K562 (cell line): ENCODE measurements around the gene SDHAF3. TPM values are rescaled to one million over a fixed set of nuclear protein-coding genes. Genes with fewer than 3 reads are reported as not detected.

Source experiments
- BHLHE40 ChIP-seq: IDR thresholded peaks from 2 replicates; pipeline ENCODE4 v1.6.1; 2011; ENCODE audit warnings: low read length, improper control_type of control experiment
- CBFA2T2 ChIP-seq: fragments of 450-650 bp; conservative IDR thresholded peaks from 2 replicates; pipeline ENCODE4 v1.6.1; 2017; ENCODE audit warnings: mild to moderate bottlenecking
- ETS1 ChIP-seq: conservative IDR thresholded peaks from 2 replicates; pipeline ENCODE4 v1.6.1; 2011; ENCODE audit warnings: low read depth, mild to moderate bottlenecking, low read length; ENCODE audit not compliant: control insufficient read depth
- ETV1 ChIP-seq: fragments of 450-650 bp; conservative IDR thresholded peaks from 2 replicates; pipeline ENCODE4 v1.6.1; 2016; ENCODE audit warnings: missing genetic modification characterization, control low read depth, low read depth, missing compliant biosample characterization
- GTF2A2 ChIP-seq: IDR thresholded peaks from 2 replicates; pipeline ENCODE4 v1.6.1; 2016; ENCODE audit warnings: mild to moderate bottlenecking, missing genetic modification characterization, missing compliant biosample characterization
- HMG20A ChIP-seq: fragments of 450-650 bp; formaldehyde crosslinking; conservative IDR thresholded peaks from 2 replicates; pipeline ENCODE4 v1.4.0; 2020; ENCODE audit warnings: mild to moderate bottlenecking, mixed read lengths
- KLF6 ChIP-seq: fragments of 250-450 bp; sonication (Bioruptor Pico); IDR thresholded peaks from 2 replicates; pipeline ENCODE4 v1.4.0; 2020; ENCODE audit warnings: mild to moderate bottlenecking, moderate library complexity, borderline replicate concordance
- MCM3 ChIP-seq: fragments of 450-650 bp; IDR thresholded peaks from 2 replicates; pipeline ENCODE4 v1.6.1; 2016
- NUFIP1 ChIP-seq: fragments of 450-650 bp; IDR thresholded peaks from 2 replicates; pipeline ENCODE4 v1.6.1; 2018; ENCODE audit not compliant: partially characterized antibody
- PPARD ChIP-seq: fragments of 250-450 bp; sonication (Bioruptor Pico); IDR thresholded peaks from 2 replicates; pipeline ENCODE4 v1.8.0; 2022; ENCODE audit warnings: inconsistent platforms, mild to moderate bottlenecking, moderate library complexity
- RAD51 ChIP-seq: fragments of 450-650 bp; IDR thresholded peaks from 2 replicates; pipeline ENCODE4 v1.7.1; 2016; ENCODE audit warnings: low read depth, mild to moderate bottlenecking, borderline replicate concordance
- TCFL5 ChIP-seq: fragments of 250-450 bp; sonication (Bioruptor Pico); conservative IDR thresholded peaks from 2 replicates; pipeline ENCODE4 v1.6.1; 2021; ENCODE audit warnings: mild to moderate bottlenecking, moderate library complexity, matching md5 sums
- TEAD2 ChIP-seq: fragments of 450-650 bp; IDR thresholded peaks from 2 replicates; pipeline ENCODE4 v1.6.1; 2016; ENCODE audit warnings: missing genetic modification characterization, control low read depth, missing compliant biosample characterization
- YY1 ChIP-seq, 3 experiments: IDR thresholded peaks; 2 replicates each; pipeline ENCODE4 v1.6.1; 2011; ENCODE audit warnings: low read length in 2 of 3, mild to moderate bottlenecking in 2 of 3, moderate library complexity in 2 of 3, borderline replicate concordance in 1 of 3, control low read depth in 1 of 3, low read depth in 1 of 3; ENCODE audit not compliant: insufficient read depth in 3 of 3, insufficient replicate concordance in 2 of 3, control insufficient read depth in 1 of 3, insufficient read length in 1 of 3; ENCODE audit errors: extremely low read depth in 1 of 3
- ZKSCAN1 ChIP-seq: fragments of 150-350 bp; IDR thresholded peaks from 2 replicates; pipeline ENCODE4 v1.6.1; 2016; ENCODE audit warnings: low read depth, low read length
- ZNF23 ChIP-seq: fragments of 250-450 bp; sonication (Bioruptor Pico); IDR thresholded peaks from 2 replicates; pipeline ENCODE4 v1.4.0; 2020; ENCODE audit warnings: mild to moderate bottlenecking
- ZNF232 ChIP-seq: sonication (generic); formaldehyde crosslinking; IDR thresholded peaks from 2 replicates; pipeline ENCODE4 v1.8.0; 2022; ENCODE audit warnings: mild to moderate bottlenecking, missing genetic modification reagents
- ZNF263 ChIP-seq: sonication (generic); formaldehyde crosslinking; IDR thresholded peaks from 2 replicates; pipeline ENCODE4 v1.8.0; 2022; ENCODE audit warnings: mild to moderate bottlenecking, missing genetic modification reagents, borderline replicate concordance
- ZNF3 ChIP-seq: fragments of 250-450 bp; sonication (Bioruptor Pico); IDR thresholded peaks from 2 replicates; pipeline ENCODE4 v1.5.0; 2021; ENCODE audit warnings: mild to moderate bottlenecking, moderate library complexity
- polyA plus RNA-seq, 8 experiments: library from polyadenylated mRNA; depleted of rRNA in 4 of 8; stranded (reverse) in 5 of 8; unstranded in 3 of 8; fragments of >200 nt; fragmentation: Nextera tagmentation in 2 of 8; fragmentation: Illumina TruSeq in 1 of 8; extraction: Ambion mirVana in 2 of 8; extraction: Trizol in 1 of 8; gene quantifications; 2 replicates each; pipeline versions ENCODE4 v1.2.1 to v1.2.3, GENCODE V29; 2011 to 2014; ENCODE audit warnings: inconsistent platforms in 1 of 8, missing spikeins in 1 of 8
- total RNA-seq, 7 experiments: library from RNA; depleted of rRNA in 6 of 7; stranded (reverse); fragments of >200 nt in 6 of 7; fragmentation: Illumina TruSeq in 2 of 7; extraction: Trizol in 2 of 7; gene quantifications; 2 replicates each; pipeline versions ENCODE4 v1.2.1 to v1.2.3, GENCODE V29; 2011 to 2021; ENCODE audit warnings: low replicate concordance in 1 of 7
- TF ChIP-seq, protein P1 (sequence below), 2 experiments: fragments of 450-650 bp; conservative IDR thresholded peaks; 2 replicates each; pipeline ENCODE4 v1.6.1; 2017; ENCODE audit warnings: mild to moderate bottlenecking in 2 of 2, moderate library complexity in 2 of 2
- TF ChIP-seq, protein P2 (sequence below): sonication (generic); formaldehyde crosslinking; IDR thresholded peaks from 2 replicates; pipeline ENCODE4 v1.8.1; 2023; ENCODE audit warnings: mild to moderate bottlenecking, missing genetic modification reagents
- TF ChIP-seq, protein P3 (sequence below): sonication (generic); IDR thresholded peaks from 2 replicates; pipeline ENCODE4 v1.6.1; 2016

The SDHAF3 gene
- total and polyA plus RNA-seq, 9 of the 15 experiments (the other 6 are each of a cell fraction or from before 2014, with no cell fraction given) = 51.5 to 403 (median 145) TPM

GRCh38 chr7:97130417-97131139 lies 13.1 kb downstream of the SDHAF3 start (continued):
- TF ChIP-seq ETS1 (no peak), RAD51 (peak; percentile 84), HMG20A (CRISPR knock-in tag) (no peak), ZNF23 (no peak), MCM3 (no peak), KLF6 (CRISPR knock-in tag) (no peak), NUFIP1 (no peak), CBFA2T2 (peak; percentile 32; the same call in 1 of the 2 replicates), ETV1 (tag) (peak; percentile 68), YY1 (IDR thresholded peaks at IDR 0.05; ENCODE audit: borderline replicate concordance in 1 of 3, control insufficient read depth in 1 of 3, extremely low read depth in 1 of 3, insufficient read depth in 3 of 3, insufficient read length in 1 of 3, insufficient replicate concordance in 2 of 3, low read depth in 1 of 3, low read length in 2 of 3) (peak in 1 of 3 experiments; percentile 8), ZNF232 (CRISPR knock-in tag) (no peak), GTF2A2 (no peak), ZNF3 (CRISPR knock-in tag) (no peak), TCFL5 (CRISPR knock-in tag) (no peak), BHLHE40 (peak; percentile 82), PPARD (CRISPR knock-in tag) (no peak), ZNF263 (CRISPR knock-in tag) (no peak), TEAD2 (tag) (no peak), ZKSCAN1 (no peak)
- TF ChIP-seq, protein P1, sequence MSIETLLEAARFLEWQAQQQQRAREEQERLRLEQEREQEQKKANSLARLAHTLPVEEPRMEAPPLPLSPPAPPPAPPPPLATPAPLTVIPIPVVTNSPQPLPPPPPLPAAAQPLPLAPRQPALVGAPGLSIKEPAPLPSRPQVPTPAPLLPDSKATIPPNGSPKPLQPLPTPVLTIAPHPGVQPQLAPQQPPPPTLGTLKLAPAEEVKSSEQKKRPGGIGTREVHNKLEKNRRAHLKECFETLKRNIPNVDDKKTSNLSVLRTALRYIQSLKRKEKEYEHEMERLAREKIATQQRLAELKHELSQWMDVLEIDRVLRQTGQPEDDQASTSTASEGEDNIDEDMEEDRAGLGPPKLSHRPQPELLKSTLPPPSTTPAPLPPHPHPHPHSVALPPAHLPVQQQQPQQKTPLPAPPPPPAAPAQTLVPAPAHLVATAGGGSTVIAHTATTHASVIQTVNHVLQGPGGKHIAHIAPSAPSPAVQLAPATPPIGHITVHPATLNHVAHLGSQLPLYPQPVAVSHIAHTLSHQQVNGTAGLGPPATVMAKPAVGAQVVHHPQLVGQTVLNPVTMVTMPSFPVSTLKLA (conservative IDR thresholded peaks at IDR 0.05) = peak; percentile 44 to 59; a peak in 3 of 4 replicates
- TF ChIP-seq, protein P2, sequence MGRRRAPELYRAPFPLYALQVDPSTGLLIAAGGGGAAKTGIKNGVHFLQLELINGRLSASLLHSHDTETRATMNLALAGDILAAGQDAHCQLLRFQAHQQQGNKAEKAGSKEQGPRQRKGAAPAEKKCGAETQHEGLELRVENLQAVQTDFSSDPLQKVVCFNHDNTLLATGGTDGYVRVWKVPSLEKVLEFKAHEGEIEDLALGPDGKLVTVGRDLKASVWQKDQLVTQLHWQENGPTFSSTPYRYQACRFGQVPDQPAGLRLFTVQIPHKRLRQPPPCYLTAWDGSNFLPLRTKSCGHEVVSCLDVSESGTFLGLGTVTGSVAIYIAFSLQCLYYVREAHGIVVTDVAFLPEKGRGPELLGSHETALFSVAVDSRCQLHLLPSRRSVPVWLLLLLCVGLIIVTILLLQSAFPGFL = 0 out of 2 replicates have a peak, but pooled peaks have one; percentile 22
- TF ChIP-seq, protein P3, sequence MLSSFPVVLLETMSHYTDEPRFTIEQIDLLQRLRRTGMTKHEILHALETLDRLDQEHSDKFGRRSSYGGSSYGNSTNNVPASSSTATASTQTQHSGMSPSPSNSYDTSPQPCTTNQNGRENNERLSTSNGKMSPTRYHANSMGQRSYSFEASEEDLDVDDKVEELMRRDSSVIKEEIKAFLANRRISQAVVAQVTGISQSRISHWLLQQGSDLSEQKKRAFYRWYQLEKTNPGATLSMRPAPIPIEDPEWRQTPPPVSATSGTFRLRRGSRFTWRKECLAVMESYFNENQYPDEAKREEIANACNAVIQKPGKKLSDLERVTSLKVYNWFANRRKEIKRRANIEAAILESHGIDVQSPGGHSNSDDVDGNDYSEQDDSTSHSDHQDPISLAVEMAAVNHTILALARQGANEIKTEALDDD = no peak
